ENCODE measurements around the gene RRAD.

RRAD gene

GRCh38 chr16:66934138-66934838, 9.0 kb upstream of the RRAD start, which contains the start of gene CIAO2B:
CIAO2B (minus strand) TSS chr16:66934402; CDS start chr16:66934364, 38 bp downstream.
- peak; percentile 91 for DNase-seq (ENCODE audit: low spot score)

GRCh38 chr16:66933776-66934137, 8.4 kb upstream of the RRAD start:
- DNase-seq (ENCODE audit: low spot score): peak; percentile 14

GRCh38 chr16:66932076-66932475, 6.7 kb upstream of the RRAD start:
- no peak for DNase-seq (ENCODE audit: low spot score)

GRCh38 chr16:66931665-66932064, 6.3 kb upstream of the RRAD start:
- no peak for DNase-seq (ENCODE audit: low spot score)

GRCh38 chr16:66930189-66930588, 4.9 kb upstream of the RRAD start:
- no peak for DNase-seq (ENCODE audit: low spot score)

- DNase-seq (ENCODE audit: low spot score): no peak
Observed at GRCh38 chr16:66928702-66929388, 3.5 kb upstream of the RRAD start.

- DNase-seq (ENCODE audit: low spot score): no peak
Observed at GRCh38 chr16:66927918-66928649, 2.7 kb upstream of the RRAD start.

- DNase-seq (ENCODE audit: low spot score): no peak
Observed at GRCh38 chr16:66926961-66927436, 1.7 kb upstream of the RRAD start.

GRCh38 chr16:66926171-66926947, 1.0 kb upstream of the RRAD start:
- no peak for DNase-seq (ENCODE audit: low spot score)

GRCh38 chr16:66924527-66925321, 611 bp downstream of the RRAD start:
- DNase-seq (ENCODE audit: low spot score): no peak

GRCh38 chr16:66923866-66924265, 1.5 kb downstream of the RRAD start:
- no peak for DNase-seq (ENCODE audit: low spot score)

- peak; percentile 40 for DNase-seq (ENCODE audit: low spot score)
Observed at GRCh38 chr16:66923247-66923731, 2.0 kb downstream of the RRAD start.

GRCh38 chr16:66921729-66922450, 3.4 kb downstream of the RRAD start:
- no peak for DNase-seq (ENCODE audit: low spot score)

- DNase-seq (ENCODE audit: low spot score): no peak
Observed at GRCh38 chr16:66920924-66921680, 4.2 kb downstream of the RRAD start.

GRCh38 chr16:66920299-66920590, 5.1 kb downstream of the RRAD start:
- DNase-seq (ENCODE audit: low spot score): no peak

- no peak for DNase-seq (ENCODE audit: low spot score)
Observed at GRCh38 chr16:66919569-66920298, 5.6 kb downstream of the RRAD start.

GRCh38 chr16:66918803-66919568, 6.3 kb downstream of the RRAD start, which contains the start of gene CDH16:
CDH16 (minus strand) TSS chr16:66918885; CDS start chr16:66918065, 820 bp downstream.
- no peak for DNase-seq (ENCODE audit: low spot score)

- DNase-seq (ENCODE audit: low spot score): no peak
Observed at GRCh38 chr16:66918355-66918754, 7.0 kb downstream of the RRAD start.

Measured in COLO829 (cell line).